ENCODE results near the gene ETS1. TPM values are rescaled to one million over a fixed set of nuclear protein-coding genes. Genes with fewer than 3 reads are reported as not detected.

The ETS1 gene
- total RNA-seq, 1 donor from 2014 or later: 24.6 TPM

DNA sequence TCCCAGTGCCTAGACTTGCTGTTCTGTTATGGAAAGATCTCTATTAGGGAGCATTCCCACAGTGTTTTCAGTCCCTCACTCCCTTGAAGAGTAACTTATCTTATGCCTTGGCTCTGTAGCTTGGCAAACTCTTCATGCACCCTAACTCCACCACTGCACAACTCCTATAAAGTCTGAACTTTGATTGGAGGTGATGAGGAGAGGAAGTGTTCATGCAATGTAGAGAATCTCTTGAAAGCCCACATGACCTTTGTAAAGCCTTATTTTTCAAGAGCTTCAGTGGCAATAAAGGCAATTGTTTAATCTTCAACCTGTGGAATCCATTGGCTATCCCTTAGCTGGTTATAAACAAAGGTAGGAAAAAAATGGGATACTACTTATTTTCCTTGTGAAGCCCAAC is 176.2 kb downstream of the ETS1 start:
- no peak for DNase-seq (ENCODE audit: low spot score)

DNA sequence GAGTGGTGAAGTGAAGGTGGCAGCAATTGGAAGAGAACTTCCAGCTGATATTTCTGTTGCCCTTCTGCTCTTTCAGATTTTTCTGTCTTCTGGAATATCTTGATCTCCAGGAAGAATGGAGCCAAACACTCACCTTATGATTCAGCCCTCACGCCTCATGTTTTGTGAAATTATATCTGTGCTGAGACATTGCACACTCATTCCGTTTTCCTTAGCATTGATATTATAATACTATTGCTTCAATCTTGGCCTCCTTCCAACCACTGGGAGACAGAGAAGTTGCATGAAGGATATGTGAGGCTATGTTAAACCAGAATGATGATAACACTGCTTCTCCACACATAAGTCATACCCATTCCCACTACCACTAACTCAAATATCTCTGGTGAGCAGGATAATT is 177.9 kb downstream of the ETS1 start:
- DNase-seq (ENCODE audit: low spot score): no peak

Other genes starting within 250 kb of the ETS1 start
- 3.6 TPM for gene FLI1, start 106.5 kb upstream of the ETS1 start, total RNA-seq (ENCODE audit: insufficient read depth, low replicate concordance)